Spleen (tissue), 11 donors: Measurements from ENCODE around the gene PZP. TPM values are rescaled to one million over a fixed set of nuclear protein-coding genes. Genes with fewer than 3 reads are reported as not detected.

Source experiments
- DNase-seq: peaks from one replicate; pipeline ENCODE4 v3.0.0-alpha.2; 2020
- H3K27ac ChIP-seq, 8 donors: fragments of 200-600 bp; sonication (generic) in 7 of 8; 1 replicate in 4 of 8; 2 replicates in 4 of 8; pipeline versions ENCODE4 v1.5.0 to v1.8.0; 2016 to 2021; ENCODE audit warnings: inconsistent platforms in 4 of 8, mild to moderate bottlenecking in 4 of 8, moderate library complexity in 1 of 8
- H3K27me3 ChIP-seq, 7 donors: fragments of 200-600 bp; sonication (generic) in 6 of 7; replicated peaks in 1 of 7; 1 replicate in 4 of 7; 2 replicates in 3 of 7; pipeline versions ENCODE4 v1.5.0 to v1.8.0; 2016 to 2021; ENCODE audit warnings: inconsistent platforms in 3 of 7, mild to moderate bottlenecking in 1 of 7
- H3K36me3 ChIP-seq, 6 donors: fragments of 200-600 bp; sonication (generic) in 5 of 6; 1 replicate in 4 of 6; 2 replicates in 2 of 6; pipeline versions ENCODE4 v1.5.0 to v1.8.0; 2016 to 2021; ENCODE audit warnings: inconsistent platforms in 2 of 6
- H3K4me1 ChIP-seq, 6 donors: fragments of 200-600 bp; sonication (generic) in 5 of 6; 1 replicate in 3 of 6; 2 replicates in 3 of 6; pipeline versions ENCODE4 v1.5.0 to v1.8.0; 2016 to 2021; ENCODE audit warnings: inconsistent platforms in 3 of 6
- H3K4me3 ChIP-seq, 8 donors: fragments of 200-600 bp; sonication (generic) in 7 of 8; 1 replicate in 4 of 8; 2 replicates in 4 of 8; pipeline versions ENCODE4 v1.5.0 to v1.8.0; 2016 to 2021; ENCODE audit warnings: inconsistent platforms in 4 of 8, mild to moderate bottlenecking in 4 of 8, moderate library complexity in 2 of 8
- H3K9me3 ChIP-seq, 8 donors: fragments of 200-600 bp; sonication (generic) in 7 of 8; 1 replicate in 4 of 8; 2 replicates in 4 of 8; pipeline versions ENCODE4 v1.5.0 to v1.8.0; 2016 to 2021; ENCODE audit warnings: inconsistent platforms in 4 of 8
- CTCF ChIP-seq, 11 experiments: fragments of 200-600 bp in 7 of 11; fragments of 450-650 bp in 4 of 11; sonication (generic) in 4 of 11; IDR thresholded peaks in 8 of 11; conservative IDR thresholded peaks in 3 of 11; 1 replicate in 7 of 11; 2 replicates in 4 of 11; pipeline versions ENCODE4 v1.4.0 to v1.8.0; 2016 to 2021; ENCODE audit warnings: antibody characterized with exemption in 11 of 11, inconsistent platforms in 4 of 11, mild to moderate bottlenecking in 1 of 11
- POLR2A ChIP-seq, 3 donors: fragments of 450-650 bp; IDR thresholded peaks; one replicate each; pipeline ENCODE4 v1.5.1; 2017; ENCODE audit warnings: antibody characterized with exemption in 3 of 3, mild to moderate bottlenecking in 1 of 3
- POLR2AphosphoS5 ChIP-seq, 3 donors: sonication (generic); formaldehyde crosslinking; IDR thresholded peaks; one replicate each; pipeline ENCODE4 v1.5.1; 2017; ENCODE audit warnings: antibody characterized with exemption in 3 of 3
- WGBS, 5 donors: extraction: QIAGEN DNeasy Blood & Tissue Kit in 3 of 5; methylation state at CpG; one replicate each; pipeline versions ENCODE4 v1.1.5 to v1.1.7; 2013 to 2018; 5-methylcytosine and 5-hydroxymethylcytosine counted together
- intact Hi-C: fragments of 100-400 bp; cut with DNase I; formaldehyde crosslinking; loops from one replicate; pipeline ENCODE4 v1.15.0; 2023; ENCODE audit warnings: low total_unique reads
- polyA plus RNA-seq, 3 donors: library from polyadenylated mRNA; stranded (reverse); fragments of 200-250 nt; gene quantifications; one replicate each; pipeline ENCODE4 v1.2.1, GENCODE V29; 2013
- total RNA-seq, 7 donors: library from RNA; depleted of rRNA in 3 of 7; stranded (reverse); fragments of >200 nt in 3 of 7; fragmentation: NEBNext Ultra II Directional in 4 of 7; extraction: Animal tissue kit (Norgen Biotek cat#: 25700) in 4 of 7; gene quantifications; one replicate each; pipeline versions ENCODE4 v1.1.0 to v1.2.1, GENCODE V29; 2016 to 2021
- donor health status: healthy with polysubstance abuse.
- donor health status: DM: no; HTN: no; CAD: no; lungs with moderate emphysema.
- donor health status: DM: no; HTN: no; CAD: no.
- donor health status: Bipolar disorder and iron deficiency.
- donor health status: healthy.
- donor health status: DM: no; HTN: no; CAD: no.
- donor health status: DM: yes; HTN: yes; CAD: no.

PZP gene
- total and polyA plus RNA-seq, 10 donors, result 0.06 to 3.0 (median 0.92) TPM

GRCh38 chr12:9115731-9116559 lies 92.2 kb downstream of the PZP start, which contains the start of gene A2M:
TSS of gene A2M (minus strand) at chr12:9115919. CDS start at chr12:9115849, 70 bp downstream.
- DNase-seq, result no peak
- peak in 1 of 11 experiments; percentile 4 for TF ChIP-seq CTCF (IDR thresholded peaks at IDR 0.05 in 8 of 11, conservative IDR thresholded peaks at IDR 0.05 in 3 of 11)
- peak in 1 of 3 donors; percentile 67 for TF ChIP-seq POLR2A (IDR thresholded peaks at IDR 0.05)
- peak in 1 of 3 donors; percentile 85 for TF ChIP-seq POLR2AphosphoS5 (IDR thresholded peaks at IDR 0.05)
- H3K4me3 ChIP-seq, result peak within 1 kb of the TSS; percentile 6 to 65 (median 40)
- peak within 1 kb of the TSS; percentile 31 to 84 (median 72) for H3K27ac ChIP-seq
- H3K36me3 ChIP-seq, result peaks cover 0 to 17% (median 0%) of the 10 kb centered on the region in 6 donors
- intact Hi-C loops, result no loop called here
- peaks cover 8 to 50% (median 34%) of the 10 kb centered on the region in 6 donors for H3K4me1 ChIP-seq
- no peaks in the 10 kb centered on the region for H3K27me3 ChIP-seq
- 40 to 61% (median 50%) methylated on average over 9 of the region's 9 CpGs for WGBS, 5 donors
- H3K9me3 ChIP-seq, result no peaks in the 10 kb centered on the region

GRCh38 chr12:9114946-9115345 lies 93.2 kb downstream of the PZP start:
- H3K4me1 ChIP-seq, result peaks cover 8 to 50% (median 32%) of the 10 kb centered on the region in 6 donors
- TF ChIP-seq POLR2AphosphoS5 (IDR thresholded peaks at IDR 0.05) (no peak), CTCF (IDR thresholded peaks at IDR 0.05 in 8 of 11, conservative IDR thresholded peaks at IDR 0.05 in 3 of 11) (no peak), POLR2A (IDR thresholded peaks at IDR 0.05) (no peak)
- no peak for DNase-seq
- peak overlapping the region; percentile 6 to 65 (median 40) for H3K4me3 ChIP-seq
- H3K27ac ChIP-seq, result peak overlapping the region in 7 of 8 donors; percentile 59 to 84 (median 77)
- intact Hi-C loops, result loop anchor here (5.0 kb wide), 1 partner anchor 127 kb away; no protein-coding TSS in a partner anchor
- H3K36me3 ChIP-seq, result peaks cover 0 to 25% (median 0%) of the 10 kb centered on the region in 6 donors
- no peaks in the 10 kb centered on the region for H3K27me3 ChIP-seq
- H3K9me3 ChIP-seq, result no peaks in the 10 kb centered on the region

DNA sequence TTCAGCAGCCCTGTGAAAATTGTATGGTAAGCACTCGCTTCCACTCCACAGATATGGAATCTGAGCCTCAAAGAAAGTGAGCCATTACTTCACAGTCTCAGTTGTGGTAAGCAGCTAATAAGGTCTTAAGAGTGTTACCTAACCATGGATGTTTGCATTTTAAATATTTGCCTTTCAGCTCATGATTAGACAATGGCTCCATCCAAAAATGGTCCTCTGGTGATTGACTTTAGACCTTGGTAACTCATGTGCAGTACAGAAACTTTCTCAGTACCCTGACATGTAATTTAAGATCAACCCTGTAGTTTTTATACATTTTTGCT lies 94.2 kb downstream of the PZP start:
- Histone ChIP-seq H3K27ac (peak overlapping the region in 3 of 8 donors; percentile 28 to 84 (median 50)), H3K36me3 (peaks cover 0 to 35% (median 0%) of the 10 kb centered on the region in 6 donors), H3K9me3 (no peaks in the 10 kb centered on the region), H3K4me1 (peaks cover 8 to 46% (median 32%) of the 10 kb centered on the region in 6 donors), H3K27me3 (no peaks in the 10 kb centered on the region), H3K4me3 (peak overlapping the region; percentile 7 to 65 (median 40))
- 68 to 88% (median 82%) methylated on average over 1 of the region's 1 CpG for WGBS, 5 donors
- intact Hi-C loops, result loop anchor here (5.0 kb wide), 1 partner anchor 128 kb away; no protein-coding TSS in a partner anchor
- no peak for TF ChIP-seq POLR2A (IDR thresholded peaks at IDR 0.05)
- TF ChIP-seq CTCF (IDR thresholded peaks at IDR 0.05 in 8 of 11, conservative IDR thresholded peaks at IDR 0.05 in 3 of 11), result no peak
- TF ChIP-seq POLR2AphosphoS5 (IDR thresholded peaks at IDR 0.05), result no peak
- no peak for DNase-seq
